ENCODE measurements around the gene SPIB. TPM values are rescaled to one million over a fixed set of nuclear protein-coding genes. Genes with fewer than 3 reads are reported as not detected.

The SPIB gene
- total and polyA plus RNA-seq, 2 of the 4 experiments (the other 2 are of a cell fraction), result not detected

DNA sequence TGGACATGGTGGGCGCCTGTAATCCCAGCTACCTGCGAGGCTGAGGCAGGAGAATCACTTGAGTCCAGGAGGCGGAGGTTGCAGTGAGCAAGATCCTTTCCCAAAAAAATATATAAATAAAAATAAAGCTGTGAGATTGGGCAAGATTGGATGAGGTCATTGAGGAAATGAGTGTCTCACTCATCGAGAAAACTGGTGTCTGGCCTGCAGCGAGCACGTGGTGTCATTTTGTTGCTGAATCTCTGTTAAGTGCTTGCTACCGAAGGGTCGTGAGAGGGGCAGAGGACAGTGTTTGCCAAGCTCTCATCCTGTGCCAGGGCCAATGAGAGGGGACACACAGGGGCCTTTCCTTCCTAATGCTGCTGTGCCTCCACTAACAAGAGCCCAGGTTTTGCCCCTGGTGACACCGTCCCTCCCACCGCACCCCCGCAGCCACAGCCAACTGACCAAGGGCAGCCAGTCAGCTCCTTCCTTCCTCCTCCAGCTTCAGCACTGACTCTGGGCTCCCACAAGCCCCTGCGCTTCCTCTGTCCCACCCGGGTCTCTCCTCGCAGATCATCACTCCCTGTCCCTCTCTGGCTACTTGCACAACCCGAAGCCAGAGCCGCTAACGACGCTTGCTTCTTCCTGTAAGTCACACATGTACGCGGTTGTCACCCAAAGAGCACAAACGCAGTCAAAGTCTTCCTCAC, 31.4 kb upstream of the SPIB start:
- Histone ChIP-seq H3K9ac (ENCODE audit: low read depth, low read length) (no peak overlapping the region), H2BK5ac (ENCODE audit: low read depth, low read length, poor library complexity, severe bottlenecking) (no peak overlapping the region), H4K91ac (ENCODE audit: insufficient read depth, low read depth, low read length) (no peak overlapping the region), H3K36me3 (ENCODE audit: control insufficient read depth, insufficient read depth, low read length) (peaks cover 6% of the 10 kb centered on the region), H2BK120ac (ENCODE audit: low read depth, low read length) (no peak overlapping the region; the same call in 1 of the 2 replicates), H3K4me1 (ENCODE audit: control insufficient read depth, insufficient read depth, low read length) (no peaks in the 10 kb centered on the region; the same call in 1 of the 2 replicates), H3K27me3 (ENCODE audit: control insufficient read depth, insufficient read depth, low read length) (no peaks in the 10 kb centered on the region), H3K23ac (ENCODE audit: low read depth, low read length) (no peak overlapping the region), H3K9me3 (ENCODE audit: control insufficient read depth, insufficient read depth, low read length) (no peaks in the 10 kb centered on the region), H4K20me1 (ENCODE audit: insufficient read depth, low read length) (peaks cover 4% of the 10 kb centered on the region; the same call in 1 of the 2 replicates), H2BK15ac (ENCODE audit: low read depth, low read length) (no peak overlapping the region), H2BK20ac (ENCODE audit: low read depth, low read length) (no peak overlapping the region), H3K14ac (replicated peaks; ENCODE audit: low read depth, low read length) (no peak overlapping the region), H2AK9ac (replicated peaks; ENCODE audit: low read depth, low read length, poor library complexity) (no peak overlapping the region), H3K4ac (ENCODE audit: low read depth, low read length) (no peak overlapping the region), H2AK5ac (ENCODE audit: low read depth, low read length) (no peak overlapping the region), H4K8ac (ENCODE audit: low read depth in 2 of 2, low read length in 2 of 2) (no peak overlapping the region), H3K79me1 (ENCODE audit: low read depth in 1 of 2, low read length in 2 of 2) (peaks cover 7 to 37% of the 10 kb centered on the region in 2 experiments), H3K56ac (ENCODE audit: extremely low read depth, insufficient read depth, low read length) (no peak overlapping the region), H2AFZ (replicated peaks; ENCODE audit: low read length, poor library complexity) (peak overlapping the region; percentile 18), H3K4me2 (ENCODE audit: low read depth, low read length) (no peak overlapping the region), H3K18ac (ENCODE audit: low read depth, low read length) (no peak overlapping the region), H3K4me3 (ENCODE audit: insufficient read depth, low read depth, low read length) (no peak overlapping the region), H3K27ac (ENCODE audit: insufficient read depth, low read length) (no peak overlapping the region), H3K9me1 (ENCODE audit: insufficient read depth, low read length) (peaks cover 6% of the 10 kb centered on the region; the same call in 1 of the 2 replicates), H4K5ac (ENCODE audit: low read depth, low read length) (no peak overlapping the region)
- in situ Hi-C loops (cut with MboI; ENCODE audit: low sequenced_read_pairs), result no loop called here
- intact Hi-C loops (cut with micrococcal nuclease), result no loop called here
- no TSS peak for BruUV-seq (replicated peaks)
- CTCF ChIA-PET, result no interaction called here
- 78% methylated on average over 7 of the region's 21 CpGs; no CpG with 5 or more reads in 1 of the 2 experiments for WGBS, 2 experiments (ENCODE audit: extremely low coverage in 2 of 2, insufficient read length in 1 of 2)
- ATAC-seq (ENCODE audit: low read depth), result no peak
- TF ChIP-seq RFX5 (IDR thresholded peaks at IDR 0.05; ENCODE audit: low read depth, low read length) (no peak), CEBPB (IDR thresholded peaks at IDR 0.05; ENCODE audit: low read depth, low read length) (peak; percentile 83), FOS (IDR thresholded peaks at IDR 0.05; ENCODE audit: low read depth, low read length) (no peak), RAD21 (IDR thresholded peaks at IDR 0.05; ENCODE audit: low read length) (no peak), MAZ (IDR thresholded peaks at IDR 0.05; ENCODE audit: borderline replicate concordance, low read depth, low read length) (no peak)
- TF ChIP-seq, protein P1, sequence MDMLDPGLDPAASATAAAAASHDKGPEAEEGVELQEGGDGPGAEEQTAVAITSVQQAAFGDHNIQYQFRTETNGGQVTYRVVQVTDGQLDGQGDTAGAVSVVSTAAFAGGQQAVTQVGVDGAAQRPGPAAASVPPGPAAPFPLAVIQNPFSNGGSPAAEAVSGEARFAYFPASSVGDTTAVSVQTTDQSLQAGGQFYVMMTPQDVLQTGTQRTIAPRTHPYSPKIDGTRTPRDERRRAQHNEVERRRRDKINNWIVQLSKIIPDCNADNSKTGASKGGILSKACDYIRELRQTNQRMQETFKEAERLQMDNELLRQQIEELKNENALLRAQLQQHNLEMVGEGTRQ (IDR thresholded peaks at IDR 0.05; ENCODE audit: low read depth, low read length), result peak; percentile 51; the same call in 1 of the 2 replicates
- TF ChIP-seq, protein P2, sequence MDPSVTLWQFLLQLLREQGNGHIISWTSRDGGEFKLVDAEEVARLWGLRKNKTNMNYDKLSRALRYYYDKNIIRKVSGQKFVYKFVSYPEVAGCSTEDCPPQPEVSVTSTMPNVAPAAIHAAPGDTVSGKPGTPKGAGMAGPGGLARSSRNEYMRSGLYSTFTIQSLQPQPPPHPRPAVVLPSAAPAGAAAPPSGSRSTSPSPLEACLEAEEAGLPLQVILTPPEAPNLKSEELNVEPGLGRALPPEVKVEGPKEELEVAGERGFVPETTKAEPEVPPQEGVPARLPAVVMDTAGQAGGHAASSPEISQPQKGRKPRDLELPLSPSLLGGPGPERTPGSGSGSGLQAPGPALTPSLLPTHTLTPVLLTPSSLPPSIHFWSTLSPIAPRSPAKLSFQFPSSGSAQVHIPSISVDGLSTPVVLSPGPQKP (IDR thresholded peaks at IDR 0.05; ENCODE audit: borderline replicate concordance, low read depth, low read length), result no peak
- DNase-seq, result peak; percentile 63
- POLR2A ChIA-PET (ENCODE audit: unreplicated experiment), result no interaction called here
- dilution Hi-C loops (cut with HindIII; ENCODE audit: low sequenced_read_pairs, unreplicated experiment), result no loop called here
